Hypothalamus (tissue), 51 donors: Measurements from ENCODE around the gene ATP6V0D1.
"Not testable (repeated sequence)": the region's sequence is repeated elsewhere in the genome, so short reads cannot be mapped to it uniquely, and the experiment has no call there.

Experiments used
- DNase-seq, 51 donors: peaks; one replicate each; lab custom pipeline; 2025; lab: John Stamatoyannopoulos, UW

ATP6V0D1 gene

GRCh38 chr16:67430504-67430976 lies 50.4 kb downstream of the ATP6V0D1 start:
- DNase-seq: peak in 3 of 51 donors; percentile 14 to 40 (median 16)

- no peak for DNase-seq
These were observed 51.0 kb downstream of the ATP6V0D1 start for GRCh38 chr16:67429799-67430503.

GRCh38 chr16:67429053-67429798 lies 51.7 kb downstream of the ATP6V0D1 start:
- DNase-seq: no peak

- DNase-seq: peak in 29 of 51 donors; percentile 2 to 69 (median 28)
These were observed 52.7 kb downstream of the ATP6V0D1 start for GRCh38 chr16:67428146-67428731.

GRCh38 chr16:67426950-67427349 lies 54.0 kb downstream of the ATP6V0D1 start:
- no peak for DNase-seq

- DNase-seq: no peak
These were observed 54.9 kb downstream of the ATP6V0D1 start for GRCh38 chr16:67426022-67426421.

GRCh38 chr16:67425580-67425979 lies 55.4 kb downstream of the ATP6V0D1 start:
- DNase-seq: no peak

GRCh38 chr16:67425061-67425460 lies 55.9 kb downstream of the ATP6V0D1 start:
- DNase-seq: no peak

- DNase-seq: no peak
These were observed 56.7 kb downstream of the ATP6V0D1 start for GRCh38 chr16:67424261-67424615.

- peak in 1 of 51 donors; percentile 17 for DNase-seq
These were observed 57.2 kb downstream of the ATP6V0D1 start for GRCh38 chr16:67423611-67424260.

GRCh38 chr16:67423015-67423414 lies 57.9 kb downstream of the ATP6V0D1 start:
- no peak for DNase-seq

- DNase-seq: no peak
These were observed 59.9 kb downstream of the ATP6V0D1 start for GRCh38 chr16:67421030-67421429.

- no peak for DNase-seq
These were observed 61.0 kb downstream of the ATP6V0D1 start for GRCh38 chr16:67419931-67420330.

GRCh38 chr16:67419502-67419901 lies 61.5 kb downstream of the ATP6V0D1 start:
- DNase-seq: no peak

GRCh38 chr16:67417333-67418061 lies 63.5 kb downstream of the ATP6V0D1 start:
- DNase-seq: no peak

GRCh38 chr16:67415872-67416793 lies 64.8 kb downstream of the ATP6V0D1 start, which contains the start of gene ZDHHC1:
Gene ZDHHC1 (minus strand): TSS chr16:67416477. CDS start chr16:67407775, 8,702 bp downstream.
- DNase-seq: peak in 46 of 51 donors; percentile 23 to 81 (median 61)

GRCh38 chr16:67415421-67415820 lies 65.5 kb downstream of the ATP6V0D1 start:
- not testable (repeated sequence) for DNase-seq

- DNase-seq: no peak
These were observed 66.7 kb downstream of the ATP6V0D1 start for GRCh38 chr16:67413978-67414911.
